HCT116 (cell line): ENCODE data around the gene LNPEP. TPM values are rescaled to one million over a fixed set of nuclear protein-coding genes. Genes with fewer than 3 reads are reported as not detected.

ENCODE experiments used
- ATAC-seq: fragments of 200-7000 bp; cut with Tn5 transposase; 2 replicates; pipeline ENCODE4 v1.9.1; 2020; ENCODE audit warnings: mild to moderate bottlenecking, moderate library complexity
- BruUV-seq: library from RNA; stranded (reverse); fragments of 400-500 nt; replicated peaks from 2 replicates; lab custom pipeline; 2021; lab: Mats Ljungman, UMichigan
- CTCF ChIA-PET: fragments of 300-600 bp; sonication (Branson Sonifier 250); formaldehyde crosslinking; loops from one replicate; lab custom pipeline; 2021; ENCODE audit warnings: antibody characterized with exemption; lab: Charles Lee
- POLR2A ChIA-PET: fragments of 300-600, 350-600 bp; sonication (Branson Sonifier 250); formaldehyde crosslinking; loops from one replicate; lab custom pipeline; 2021; ENCODE audit warnings: antibody characterized with exemption; lab: Charles Lee
- RAD21 ChIA-PET, 2 experiments: fragments of 300-600 bp; sonication (Branson Sonifier 250); formaldehyde crosslinking; loops; one replicate each; lab custom pipeline; 2023; ENCODE audit warnings: low total read pairs in 2 of 2; ENCODE audit not compliant: uncharacterized antibody in 2 of 2, unreplicated experiment in 2 of 2, low non-redundant PET in 1 of 2; lab: Charles Lee
- DNase-seq: peaks from one replicate; pipeline ENCODE4 v3.0.0-alpha.2; 2010; ENCODE audit warnings: low read depth, low spot score
- H2AFZ ChIP-seq: fragments of 200-600 bp; shearing (Covaris generic), sonication (generic); 2 replicates; pipeline ENCODE4 v1.6.1; 2017; ENCODE audit warnings: low read depth, mixed run types, mixed read lengths, antibody characterized with exemption, low read length; ENCODE audit not compliant: poor library complexity, severe bottlenecking
- H3K27ac ChIP-seq: 2 replicates; pipeline ENCODE4 v1.5.1; 2012; ENCODE audit warnings: low read depth, low read length
- H3K27me3 ChIP-seq: fragments of 200-600 bp; sonication (generic); 2 replicates; pipeline ENCODE4 v1.6.1; 2016; ENCODE audit warnings: mixed run types, low read length, mixed read lengths; ENCODE audit not compliant: insufficient read depth
- H3K36me3 ChIP-seq, 2 experiments: fragments of 200-500 bp in 1 of 2; fragments of 200-600 bp in 1 of 2; sonication (Bioruptor generic) in 1 of 2; sonication (generic) in 1 of 2; 2 replicates each; pipeline versions ENCODE4 v1.5.1 to v1.6.1; 2014 to 2016; ENCODE audit warnings: low read length in 2 of 2, inconsistent platforms in 1 of 2, mixed read lengths in 1 of 2, mixed run types in 1 of 2; ENCODE audit not compliant: insufficient read depth in 2 of 2, control insufficient read depth in 1 of 2
- H3K4me1 ChIP-seq, 2 experiments: fragments of 200-600 bp in 1 of 2; sonication (generic) in 1 of 2; 2 replicates each; pipeline versions ENCODE4 v1.5.1 to v1.6.1; 2012 to 2017; ENCODE audit warnings: low read length in 2 of 2, inconsistent platforms in 1 of 2, mild to moderate bottlenecking in 1 of 2, mixed read lengths in 1 of 2, mixed run types in 1 of 2, moderate library complexity in 1 of 2; ENCODE audit not compliant: insufficient read depth in 2 of 2, control insufficient read depth in 1 of 2
- H3K4me2 ChIP-seq: fragments of 200-600 bp; sonication (generic); 2 replicates; pipeline ENCODE4 v1.6.1; 2017; ENCODE audit warnings: mixed run types, low read length, mixed read lengths
- H3K4me3 ChIP-seq, 2 experiments: fragments of 200-600 bp in 1 of 2; sonication (generic) in 1 of 2; replicated peaks in 1 of 2; 2 replicates each; pipeline ENCODE4 v1.5.1; 2011 to 2016; ENCODE audit warnings: low read length in 2 of 2, control low read depth in 1 of 2, low read depth in 1 of 2, mild to moderate bottlenecking in 1 of 2, mixed read lengths in 1 of 2, mixed run types in 1 of 2
- H3K79me2 ChIP-seq: fragments of 200-600 bp; sonication (generic); 2 replicates; pipeline ENCODE4 v1.6.1; 2017; ENCODE audit warnings: mild to moderate bottlenecking, mixed run types, low read length, moderate library complexity, mixed read lengths; ENCODE audit not compliant: insufficient read depth
- H3K9ac ChIP-seq: fragments of 200-600 bp; sonication (generic); 2 replicates; pipeline ENCODE4 v1.6.1; 2016; ENCODE audit warnings: low read length, mixed read lengths
- H3K9me2 ChIP-seq: fragments of 200-600 bp; sonication (generic), shearing (Covaris generic); 2 replicates; pipeline ENCODE4 v1.6.1; 2017; ENCODE audit warnings: mixed run types, mild to moderate bottlenecking, moderate library complexity; ENCODE audit not compliant: insufficient read depth
- H3K9me3 ChIP-seq, 2 experiments: fragments of 200-500 bp in 1 of 2; fragments of 200-600 bp in 1 of 2; sonication (Bioruptor generic) in 1 of 2; sonication (generic) in 1 of 2; 2 replicates each; pipeline ENCODE4 v1.6.1; 2014 to 2017; ENCODE audit warnings: low read length in 2 of 2, mixed read lengths in 2 of 2, inconsistent platforms in 1 of 2, low read depth in 1 of 2, mild to moderate bottlenecking in 1 of 2, mixed run types in 1 of 2, moderate library complexity in 1 of 2; ENCODE audit not compliant: control insufficient read depth in 1 of 2, insufficient read depth in 1 of 2
- H4K20me1 ChIP-seq: fragments of 200-600 bp; sonication (generic), shearing (Covaris generic); 2 replicates; pipeline ENCODE4 v1.6.1; 2017; ENCODE audit warnings: mixed run types, mild to moderate bottlenecking, moderate library complexity; ENCODE audit not compliant: insufficient read depth
- EZH2 ChIP-seq: fragments of 200-600 bp; sonication (generic); IDR thresholded peaks from 2 replicates; pipeline ENCODE4 v1.6.1; 2017; ENCODE audit warnings: antibody characterized with exemption, mixed run types
- EZH2phosphoT487 ChIP-seq: fragments of 200-600 bp; IDR thresholded peaks from 2 replicates; pipeline ENCODE4 v1.6.1; 2018; ENCODE audit warnings: antibody characterized with exemption, borderline replicate concordance
- SRF ChIP-seq: IDR thresholded peaks from 2 replicates; pipeline ENCODE4 v1.6.1; 2012; ENCODE audit warnings: low read depth
- ZFX ChIP-seq: fragments of 450-650 bp; IDR thresholded peaks from 2 replicates; pipeline ENCODE4 v1.6.1; 2017
- intact Hi-C: fragments of 100-400 bp; cut with micrococcal nuclease; formaldehyde crosslinking; loops from 2 replicates; pipeline ENCODE4 v1.10.0; 2022
- total RNA-seq: library from RNA; stranded (reverse); gene quantifications from one replicate; pipeline ENCODE4 v1.2.1, GENCODE V29; 2021; ENCODE audit not compliant: unreplicated experiment
- TF ChIP-seq, protein P1 (sequence below): IDR thresholded peaks from 2 replicates; pipeline ENCODE4 v1.6.1; 2012
- TF ChIP-seq, protein P2 (sequence below), 3 experiments: fragments of 200-600 bp in 1 of 3; sonication (generic) in 1 of 3; IDR thresholded peaks in 2 of 3; conservative IDR thresholded peaks in 1 of 3; 2 replicates each; pipeline ENCODE4 v1.5.1; 2012 to 2017; ENCODE audit warnings: low read depth in 2 of 3, low read length in 2 of 3, antibody characterized with exemption in 1 of 3, borderline replicate concordance in 1 of 3, control low read depth in 1 of 3, mild to moderate bottlenecking in 1 of 3, mixed read lengths in 1 of 3, mixed run types in 1 of 3, moderate library complexity in 1 of 3; ENCODE audit not compliant: insufficient read depth in 1 of 3

The LNPEP gene
- total RNA-seq, 1 experiment from 2014 or later = 14.9 TPM

- intact Hi-C loops = no loop called here
- TF ChIP-seq EZH2phosphoT487 = no peak
- TF ChIP-seq EZH2 = no peak
- TF ChIP-seq, protein P1, sequence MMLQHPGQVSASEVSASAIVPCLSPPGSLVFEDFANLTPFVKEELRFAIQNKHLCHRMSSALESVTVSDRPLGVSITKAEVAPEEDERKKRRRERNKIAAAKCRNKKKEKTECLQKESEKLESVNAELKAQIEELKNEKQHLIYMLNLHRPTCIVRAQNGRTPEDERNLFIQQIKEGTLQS = no peak
- no peak for TF ChIP-seq SRF
- TF ChIP-seq, protein P2, sequence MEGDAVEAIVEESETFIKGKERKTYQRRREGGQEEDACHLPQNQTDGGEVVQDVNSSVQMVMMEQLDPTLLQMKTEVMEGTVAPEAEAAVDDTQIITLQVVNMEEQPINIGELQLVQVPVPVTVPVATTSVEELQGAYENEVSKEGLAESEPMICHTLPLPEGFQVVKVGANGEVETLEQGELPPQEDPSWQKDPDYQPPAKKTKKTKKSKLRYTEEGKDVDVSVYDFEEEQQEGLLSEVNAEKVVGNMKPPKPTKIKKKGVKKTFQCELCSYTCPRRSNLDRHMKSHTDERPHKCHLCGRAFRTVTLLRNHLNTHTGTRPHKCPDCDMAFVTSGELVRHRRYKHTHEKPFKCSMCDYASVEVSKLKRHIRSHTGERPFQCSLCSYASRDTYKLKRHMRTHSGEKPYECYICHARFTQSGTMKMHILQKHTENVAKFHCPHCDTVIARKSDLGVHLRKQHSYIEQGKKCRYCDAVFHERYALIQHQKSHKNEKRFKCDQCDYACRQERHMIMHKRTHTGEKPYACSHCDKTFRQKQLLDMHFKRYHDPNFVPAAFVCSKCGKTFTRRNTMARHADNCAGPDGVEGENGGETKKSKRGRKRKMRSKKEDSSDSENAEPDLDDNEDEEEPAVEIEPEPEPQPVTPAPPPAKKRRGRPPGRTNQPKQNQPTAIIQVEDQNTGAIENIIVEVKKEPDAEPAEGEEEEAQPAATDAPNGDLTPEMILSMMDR (IDR thresholded peaks at IDR 0.05 in 2 of 3, conservative IDR thresholded peaks at IDR 0.05 in 1 of 3; ENCODE audit: borderline replicate concordance in 1 of 3, insufficient read depth in 1 of 3, low read depth in 2 of 3, low read length in 2 of 3) = no peak
- no peak for DNase-seq
- BruUV-seq = no TSS peak
- RAD21 ChIA-PET = no interaction called here
- no peaks in the 10 kb centered on the region for H3K9me3 ChIP-seq
- H3K9ac ChIP-seq = no peak overlapping the region
- H3K9me2 ChIP-seq = no peaks in the 10 kb centered on the region
- H3K4me1 ChIP-seq = no peaks in the 10 kb centered on the region
- H3K4me2 ChIP-seq = no peak overlapping the region
- no peaks in the 10 kb centered on the region for H4K20me1 ChIP-seq
- no peak for ATAC-seq
- no peaks in the 10 kb centered on the region for H3K36me3 ChIP-seq
- no peak overlapping the region for H2AFZ ChIP-seq
- CTCF ChIA-PET = no interaction called here
- no peaks in the 10 kb centered on the region for H3K79me2 ChIP-seq
- no peak overlapping the region for H3K27ac ChIP-seq
- no peaks in the 10 kb centered on the region for H3K27me3 ChIP-seq
- no peak overlapping the region for H3K4me3 ChIP-seq
- POLR2A ChIA-PET = no interaction called here
These were observed 39.6 kb upstream of the LNPEP start for GRCh38 chr5:96896276-96896675.

GRCh38 chr5:96896806-96897205 is 39.1 kb upstream of the LNPEP start:
- Histone ChIP-seq H4K20me1 (no peaks in the 10 kb centered on the region), H3K4me3 (no peak overlapping the region), H3K4me2 (no peak overlapping the region), H3K9me3 (no peaks in the 10 kb centered on the region), H3K27me3 (no peaks in the 10 kb centered on the region), H3K4me1 (no peaks in the 10 kb centered on the region), H3K9ac (no peak overlapping the region), H2AFZ (no peak overlapping the region), H3K27ac (no peak overlapping the region), H3K79me2 (no peaks in the 10 kb centered on the region), H3K9me2 (no peaks in the 10 kb centered on the region), H3K36me3 (no peaks in the 10 kb centered on the region)
- ChIA-PET RAD21 (no interaction called here), POLR2A (no interaction called here), CTCF (no interaction called here)
- ATAC-seq (no peak), DNase-seq (no peak)
- TF ChIP-seq ZFX = no peak
- no TSS peak for BruUV-seq
- intact Hi-C loops = no loop called here
